Epithelial cell of esophagus (primary cell): ENCODE data around the gene TSHR.

Experiments
- DNase-seq: peaks from one replicate; pipeline ENCODE4 v3.0.0; 2010; ENCODE audit warnings: low read depth
- H3K4me3 ChIP-seq: 2 replicates; pipeline ENCODE4 v1.5.1; 2011; ENCODE audit warnings: mild to moderate bottlenecking, low read length, control low read depth
- CTCF ChIP-seq: IDR thresholded peaks from 2 replicates; pipeline ENCODE4 v1.5.1; 2011; ENCODE audit warnings: low read depth, mild to moderate bottlenecking, low read length, control low read depth, inconsistent platforms; ENCODE audit not compliant: insufficient read depth; ENCODE audit errors: missing control alignments

TSHR gene

GRCh38 chr14:81091139-81091538, 135.7 kb downstream of the TSHR start:
- no peak for TF ChIP-seq CTCF
- DNase-seq = no peak
- no peak overlapping the region for H3K4me3 ChIP-seq

- H3K4me3 ChIP-seq = no peak overlapping the region
- no peak for TF ChIP-seq CTCF
- DNase-seq = no peak
These were observed 136.2 kb downstream of the TSHR start for GRCh38 chr14:81091660-81092059.

GRCh38 chr14:81093651-81094050, 138.2 kb downstream of the TSHR start:
- no peak overlapping the region for H3K4me3 ChIP-seq
- no peak for TF ChIP-seq CTCF
- DNase-seq = no peak

GRCh38 chr14:81095539-81095938, 140.1 kb downstream of the TSHR start:
- no peak for TF ChIP-seq CTCF
- no peak overlapping the region for H3K4me3 ChIP-seq
- DNase-seq = peak; percentile 56

- no peak for TF ChIP-seq CTCF
- DNase-seq = no peak
- H3K4me3 ChIP-seq = no peak overlapping the region
These were observed 141.2 kb downstream of the TSHR start for GRCh38 chr14:81096656-81097055.

- no peak for TF ChIP-seq CTCF
- H3K4me3 ChIP-seq = no peak overlapping the region
- DNase-seq = no peak
These were observed 146.8 kb downstream of the TSHR start for GRCh38 chr14:81102217-81102616.

- no peak for DNase-seq
- TF ChIP-seq CTCF = no peak
These were observed 148.0 kb downstream of the TSHR start for GRCh38 chr14:81103443-81103842.

More at GRCh38 chr14:81103443-81103842, 148.0 kb downstream of the TSHR start:
- no peak overlapping the region for H3K4me3 ChIP-seq
